Keratinocyte (primary cell): ENCODE measurements around the gene TAGLN2. TPM values are rescaled to one million over a fixed set of nuclear protein-coding genes. Genes with fewer than 3 reads are reported as not detected.

Experiments used
- DNase-seq: peaks from one replicate; pipeline ENCODE4 v3.0.0-alpha.2; 2011; ENCODE audit warnings: low read depth, missing footprints, low spot score
- FAIRE-seq: peaks from 2 replicates; lab custom pipeline; 2011; peaks lifted over from hg19 to GRCh38; lab: Jason Lieb, UNC
- H2AFZ ChIP-seq: 2 replicates; pipeline ENCODE4 v1.6.0; 2012; ENCODE audit warnings: low read length, control low read depth, inconsistent platforms; ENCODE audit not compliant: control insufficient read depth
- H3K27ac ChIP-seq: 2 replicates; pipeline ENCODE4 v1.5.1; 2011; ENCODE audit warnings: low read length; ENCODE audit not compliant: control insufficient read depth, insufficient read depth
- H3K27me3 ChIP-seq: 3 replicates; pipeline ENCODE4 v1.6.0; 2011; ENCODE audit warnings: low read length; ENCODE audit not compliant: control insufficient read depth, insufficient read depth; ENCODE audit errors: extremely low read depth
- H3K36me3 ChIP-seq, 2 experiments: 2 replicates in 1 of 2; 3 replicates in 1 of 2; pipeline ENCODE4 v1.5.1; 2011; ENCODE audit warnings: low read length in 2 of 2, mild to moderate bottlenecking in 1 of 2; ENCODE audit not compliant: control insufficient read depth in 2 of 2, insufficient read depth in 2 of 2; ENCODE audit errors: extremely low read depth in 1 of 2
- H3K4me1 ChIP-seq: 3 replicates; pipeline ENCODE4 v1.5.1; 2011; ENCODE audit warnings: low read length; ENCODE audit not compliant: control insufficient read depth, insufficient read depth; ENCODE audit errors: extremely low read depth
- H3K4me2 ChIP-seq: 3 replicates; pipeline ENCODE4 v1.6.0; 2011; ENCODE audit warnings: low read depth, low read length; ENCODE audit not compliant: control insufficient read depth, insufficient read depth; ENCODE audit errors: extremely low read depth
- H3K4me3 ChIP-seq, 3 experiments: fragments of 200-600 bp in 1 of 3; sonication (generic) in 1 of 3; 2 replicates in 2 of 3; 3 replicates in 1 of 3; pipeline ENCODE4 v1.5.1; 2011 to 2016; ENCODE audit warnings: low read length in 3 of 3, mild to moderate bottlenecking in 3 of 3, control low read depth in 2 of 3, inconsistent platforms in 1 of 3, low read depth in 1 of 3, mixed read lengths in 1 of 3, mixed run types in 1 of 3, moderate library complexity in 1 of 3; ENCODE audit not compliant: control insufficient read depth in 2 of 3, insufficient read depth in 2 of 3; ENCODE audit errors: extremely low read depth in 1 of 3
- H3K79me2 ChIP-seq: 2 replicates; pipeline ENCODE4 v1.6.0; 2012; ENCODE audit warnings: low read length; ENCODE audit not compliant: control insufficient read depth, insufficient read depth
- H3K9ac ChIP-seq: 3 replicates; pipeline ENCODE4 v1.6.0; 2011; ENCODE audit warnings: low read length; ENCODE audit not compliant: control insufficient read depth, insufficient read depth; ENCODE audit errors: extremely low read depth
- H3K9me1 ChIP-seq: 3 replicates; pipeline ENCODE4 v1.6.0; 2011; ENCODE audit warnings: low read length; ENCODE audit not compliant: control insufficient read depth, insufficient read depth; ENCODE audit errors: extremely low read depth
- H3K9me3 ChIP-seq: 2 replicates; pipeline ENCODE4 v1.5.1; 2012; ENCODE audit warnings: low read depth, low read length; ENCODE audit not compliant: control insufficient read depth
- H4K20me1 ChIP-seq: 3 replicates; pipeline ENCODE4 v1.6.0; 2011; ENCODE audit warnings: low read length; ENCODE audit not compliant: control insufficient read depth, insufficient read depth; ENCODE audit errors: extremely low read depth
- EZH2 ChIP-seq: IDR thresholded peaks from one replicate; pipeline ENCODE4 v1.6.1; 2012; ENCODE audit warnings: inconsistent platforms, mild to moderate bottlenecking, low read length, moderate library complexity
- dilution Hi-C: fragments of 300-500 bp; cut with MboI; formaldehyde crosslinking; loops from one replicate; pipeline ENCODE4 v1.7.0; 2020; ENCODE audit warnings: low sequenced_read_pairs; ENCODE audit not compliant: extremely low pct_ligation_motif_present
- polyA plus RNA-seq, 5 experiments: library from polyadenylated mRNA; depleted of rRNA in 3 of 5; stranded (reverse) in 3 of 5; stranded (forward) in 1 of 5; unstranded in 1 of 5; fragments of >200 nt; gene quantifications; 1 replicate in 1 of 5; 2 replicates in 3 of 5; 3 replicates in 1 of 5; pipeline versions ENCODE4 v1.2.1 to v1.2.3, GENCODE V29; 2011 to 2012; ENCODE audit warnings: missing spikeins in 2 of 5, low read depth in 1 of 5, low replicate concordance in 1 of 5
- TF ChIP-seq, protein P1 (sequence below), 3 experiments: IDR thresholded peaks in 1 of 3; conservative IDR thresholded peaks in 1 of 3; optimal IDR thresholded peaks in 1 of 3; 2 replicates in 2 of 3; 3 replicates in 1 of 3; pipeline versions ENCODE3 to v1.5.1; 2011; ENCODE audit warnings: low read length in 3 of 3, mild to moderate bottlenecking in 3 of 3, moderate library complexity in 2 of 3, control low read depth in 1 of 3, inconsistent platforms in 1 of 3; ENCODE audit not compliant: insufficient read depth in 2 of 3; ENCODE audit errors: extremely low read depth in 1 of 3

Gene TAGLN2
- polyA plus RNA-seq, 1 donor (not counting 4 experiments of a cell fraction or from before 2014, with no cell fraction given) = 709 TPM

DNA sequence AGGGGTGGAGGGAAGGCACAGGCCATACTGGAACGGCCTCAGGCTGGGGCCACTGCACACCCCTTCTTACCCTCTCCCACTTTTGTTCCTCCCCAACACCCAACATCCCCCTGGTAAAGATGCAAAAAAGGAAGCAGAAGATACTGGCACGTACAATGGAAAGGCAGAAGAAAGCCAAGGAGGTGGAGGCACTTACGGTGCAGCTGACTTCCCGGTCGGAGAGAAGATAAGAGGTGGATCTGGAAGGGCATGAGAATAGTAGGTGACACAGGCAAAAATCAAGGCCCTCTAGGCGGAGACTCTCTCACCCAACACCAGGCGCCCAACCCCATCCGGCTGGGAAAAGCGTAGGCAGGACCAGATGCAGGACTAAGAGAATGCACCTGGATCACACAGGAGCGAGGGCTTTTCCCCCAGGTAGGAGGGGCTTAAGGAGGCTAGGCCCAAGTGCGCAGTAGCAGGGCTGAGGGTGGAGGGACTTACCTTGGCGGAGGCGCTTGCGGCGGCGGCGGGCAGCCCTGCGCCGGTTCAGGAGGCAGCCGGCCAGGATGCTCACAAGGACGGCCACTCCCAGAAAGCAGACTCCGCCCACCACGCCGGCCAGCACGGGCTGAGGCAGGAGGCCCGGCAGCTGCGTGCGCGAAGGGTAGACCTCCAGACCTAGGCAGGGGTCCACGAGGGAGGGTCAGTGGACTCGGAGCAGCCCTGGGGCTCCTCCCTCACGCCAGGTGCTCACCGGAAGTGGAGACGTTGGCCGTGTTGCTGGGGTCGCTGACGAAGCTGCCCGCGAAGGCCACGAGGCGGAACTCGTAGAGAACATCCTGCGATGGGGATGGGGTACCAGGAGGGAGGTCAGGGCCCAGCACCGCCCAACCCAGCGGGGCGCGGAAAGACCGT is 4.1 kb upstream of the TAGLN2 start:
- DNase-seq = peak; percentile 95
- no peaks in the 10 kb centered on the region for H4K20me1 ChIP-seq
- peaks cover 6% of the 10 kb centered on the region for H3K79me2 ChIP-seq
- peak overlapping the region; percentile 35 for H3K9ac ChIP-seq
- no peaks in the 10 kb centered on the region for H3K9me3 ChIP-seq
- H3K27me3 ChIP-seq = no peaks in the 10 kb centered on the region
- peak overlapping the region; percentile 56 for H3K27ac ChIP-seq
- TF ChIP-seq, protein P1, sequence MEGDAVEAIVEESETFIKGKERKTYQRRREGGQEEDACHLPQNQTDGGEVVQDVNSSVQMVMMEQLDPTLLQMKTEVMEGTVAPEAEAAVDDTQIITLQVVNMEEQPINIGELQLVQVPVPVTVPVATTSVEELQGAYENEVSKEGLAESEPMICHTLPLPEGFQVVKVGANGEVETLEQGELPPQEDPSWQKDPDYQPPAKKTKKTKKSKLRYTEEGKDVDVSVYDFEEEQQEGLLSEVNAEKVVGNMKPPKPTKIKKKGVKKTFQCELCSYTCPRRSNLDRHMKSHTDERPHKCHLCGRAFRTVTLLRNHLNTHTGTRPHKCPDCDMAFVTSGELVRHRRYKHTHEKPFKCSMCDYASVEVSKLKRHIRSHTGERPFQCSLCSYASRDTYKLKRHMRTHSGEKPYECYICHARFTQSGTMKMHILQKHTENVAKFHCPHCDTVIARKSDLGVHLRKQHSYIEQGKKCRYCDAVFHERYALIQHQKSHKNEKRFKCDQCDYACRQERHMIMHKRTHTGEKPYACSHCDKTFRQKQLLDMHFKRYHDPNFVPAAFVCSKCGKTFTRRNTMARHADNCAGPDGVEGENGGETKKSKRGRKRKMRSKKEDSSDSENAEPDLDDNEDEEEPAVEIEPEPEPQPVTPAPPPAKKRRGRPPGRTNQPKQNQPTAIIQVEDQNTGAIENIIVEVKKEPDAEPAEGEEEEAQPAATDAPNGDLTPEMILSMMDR (optimal IDR thresholded peaks at IDR 0.05 in 1 of 3, IDR thresholded peaks at IDR 0.05 in 1 of 3, conservative IDR thresholded peaks at IDR 0.05 in 1 of 3; ENCODE audit: extremely low read depth in 1 of 3, insufficient read depth in 2 of 3, low read length in 3 of 3) = peak in 1 of 3 experiments; percentile 10
- no peak for TF ChIP-seq EZH2
- peak overlapping the region; percentile 50 for H3K4me2 ChIP-seq
- dilution Hi-C loops = no loop called here
- peaks cover 40% of the 10 kb centered on the region for H3K4me1 ChIP-seq
- FAIRE-seq = peak; percentile 94
- H3K9me1 ChIP-seq = no peaks in the 10 kb centered on the region
- H2AFZ ChIP-seq = peak overlapping the region; percentile 71
- peaks cover 13 to 14% of the 10 kb centered on the region in 2 experiments for H3K36me3 ChIP-seq
- H3K4me3 ChIP-seq = peak overlapping the region in 1 of 3 experiments; percentile 28

DNA sequence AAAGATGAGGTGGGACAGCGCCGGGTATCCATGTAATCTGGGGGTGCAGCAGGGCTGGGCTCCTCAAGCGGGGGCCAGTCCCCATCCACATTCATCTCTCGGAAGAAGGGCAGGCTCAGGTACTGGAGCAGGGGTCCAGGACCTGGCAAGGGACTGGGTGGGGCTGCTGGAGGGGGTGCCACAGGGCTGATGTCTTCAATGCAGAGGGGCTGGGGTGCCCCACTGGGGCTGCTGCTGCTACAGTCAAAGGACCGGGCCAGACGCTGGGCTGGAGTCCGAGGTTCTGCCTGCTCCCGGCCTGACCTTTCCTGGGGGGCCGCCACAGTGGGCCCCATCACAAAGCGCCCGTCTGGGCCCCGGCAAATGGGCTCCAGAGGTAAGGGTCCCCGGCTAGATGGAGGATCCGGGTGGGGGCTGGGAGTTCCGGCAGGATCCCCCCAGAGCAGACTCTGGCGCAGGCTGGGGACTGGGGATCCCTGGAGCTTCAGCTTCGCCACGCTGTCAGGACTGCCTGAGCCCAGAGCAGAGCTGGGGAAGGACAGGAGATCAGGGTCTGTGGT is 3.3 kb upstream of the TAGLN2 start:
- Histone ChIP-seq H3K9ac (peak overlapping the region; percentile 5), H3K9me3 (no peaks in the 10 kb centered on the region), H4K20me1 (no peaks in the 10 kb centered on the region), H3K36me3 (peaks cover 10 to 13% of the 10 kb centered on the region in 2 experiments), H3K4me2 (peak overlapping the region; percentile 50), H3K27me3 (no peaks in the 10 kb centered on the region), H2AFZ (no peak overlapping the region), H3K79me2 (peaks cover 13% of the 10 kb centered on the region), H3K4me1 (peaks cover 35% of the 10 kb centered on the region), H3K4me3 (peak overlapping the region in 1 of 3 experiments; percentile 28), H3K9me1 (no peaks in the 10 kb centered on the region), H3K27ac (peak overlapping the region; percentile 16)
- FAIRE-seq (no peak), DNase-seq (no peak)
- dilution Hi-C loops = no loop called here
- TF ChIP-seq, protein P1 (optimal IDR thresholded peaks at IDR 0.05 in 1 of 3, IDR thresholded peaks at IDR 0.05 in 1 of 3, conservative IDR thresholded peaks at IDR 0.05 in 1 of 3; ENCODE audit: extremely low read depth in 1 of 3, insufficient read depth in 2 of 3, low read length in 3 of 3) = no peak
- no peak for TF ChIP-seq EZH2
